Natural killer cell (primary cell): ENCODE results near the gene SBNO2. TPM values are rescaled to one million over a fixed set of nuclear protein-coding genes. Genes with fewer than 3 reads are reported as not detected.

Experiments
- ATAC-seq, 3 donors: fragments of 150-1000 bp in 2 of 3; fragments of 200-7000 bp in 1 of 3; cut with Tn5 transposase; 1 replicate in 1 of 3; 2 replicates in 2 of 3; pipeline ENCODE4 v1.10.0; 2021; ENCODE audit warnings: mild to moderate bottlenecking in 2 of 3, moderate library complexity in 2 of 3
- DNase-seq, 2 donors: peaks; one replicate each; pipeline versions ENCODE4 v3.0.0 to v3.0.0-alpha.2; 2013 to 2021; ENCODE audit warnings: mixed read lengths in 1 of 2
- H3K27ac ChIP-seq: one replicate; pipeline ENCODE4 v1.5.1; 2013; ENCODE audit warnings: mild to moderate bottlenecking, low read length
- H3K27me3 ChIP-seq: one replicate; pipeline ENCODE4 v1.6.1; 2013; ENCODE audit warnings: low read length; ENCODE audit not compliant: control insufficient read depth, insufficient read depth
- H3K36me3 ChIP-seq: one replicate; pipeline ENCODE4 v1.6.1; 2013; ENCODE audit warnings: low read length; ENCODE audit not compliant: control insufficient read depth, insufficient read depth
- H3K4me1 ChIP-seq: one replicate; pipeline ENCODE4 v1.6.1; 2013; ENCODE audit warnings: low read length; ENCODE audit not compliant: control insufficient read depth, insufficient read depth
- H3K4me3 ChIP-seq: one replicate; pipeline ENCODE4 v1.5.1; 2013; ENCODE audit warnings: low read length
- H3K9me3 ChIP-seq: one replicate; pipeline ENCODE4 v1.6.1; 2013; ENCODE audit warnings: low read length; ENCODE audit not compliant: control insufficient read depth, insufficient read depth
- H3K27ac Mint-ChIP-seq, 2 donors: one replicate each; pipeline ENCODE4 v1.8.0; 2022; ENCODE audit warnings: mild to moderate bottlenecking in 2 of 2, mixed read lengths in 2 of 2, moderate library complexity in 1 of 2
- H3K27me3 Mint-ChIP-seq, 2 donors: one replicate each; pipeline ENCODE4 v1.8.0; 2022; ENCODE audit warnings: low read depth in 2 of 2, mixed read lengths in 2 of 2
- H3K36me3 Mint-ChIP-seq: one replicate; pipeline ENCODE4 v1.8.0; 2022; ENCODE audit warnings: mixed read lengths
- H3K4me1 Mint-ChIP-seq, 2 donors: one replicate each; pipeline ENCODE4 v1.8.0; 2022; ENCODE audit warnings: mixed read lengths in 2 of 2
- H3K4me3 Mint-ChIP-seq: one replicate; pipeline ENCODE4 v1.8.0; 2022; ENCODE audit warnings: mild to moderate bottlenecking, moderate library complexity, mixed read lengths
- H3K9me3 Mint-ChIP-seq, 2 donors: one replicate each; pipeline ENCODE4 v1.8.0; 2022; ENCODE audit warnings: mixed read lengths in 2 of 2
- WGBS: methylation state at CpG from one replicate; pipeline ENCODE4 v1.1.7; 2013; ENCODE audit warnings: missing lambda C conversion rate; ENCODE audit not compliant: insufficient coverage; 5-methylcytosine and 5-hydroxymethylcytosine counted together
- intact Hi-C: fragments of 100-400 bp; cut with micrococcal nuclease; formaldehyde crosslinking; loops from one replicate; pipeline ENCODE4 v1.14.2; 2022
- total RNA-seq, 4 donors: library from RNA; stranded (reverse); fragments of 120-200 nt in 1 of 4; gene quantifications; one replicate each; pipeline versions ENCODE4 v1.2.3 to v1.2.4, GENCODE V29; 2013 to 2022
- TF ChIP-seq, protein P1 (sequence below): fragments of 200-600 bp; IDR thresholded peaks from one replicate; pipeline ENCODE4 v1.8.0; 2022; ENCODE audit warnings: antibody characterized with exemption

SBNO2 gene
- total RNA-seq, 3 donors from 2014 or later (not counting 1 experiment from before 2014, with no cell fraction given), result 92.0 to 106 (median 94.3) TPM

DNA sequence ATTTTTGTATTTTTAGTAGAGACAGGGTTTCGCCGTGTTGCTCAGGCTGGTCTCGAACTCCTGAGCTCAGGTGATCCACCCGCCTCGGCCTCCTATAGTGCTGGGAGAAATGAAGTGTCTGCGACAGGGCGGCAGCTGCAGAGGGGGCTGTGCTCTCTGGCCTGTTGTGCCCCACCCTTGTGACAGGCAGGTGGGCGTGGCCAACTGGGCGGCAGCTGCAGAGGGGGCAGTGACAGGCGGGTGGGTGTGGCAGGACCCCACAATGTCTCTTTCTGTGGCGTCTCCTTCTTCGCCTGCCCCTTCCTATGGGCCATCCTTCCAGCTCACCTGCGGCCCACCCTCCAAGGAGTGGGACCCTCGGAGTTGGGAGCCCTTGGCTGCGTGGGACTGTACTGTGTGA is 43.3 kb upstream of the SBNO2 start:
- 93% methylated on average over 15 of the region's 15 CpGs for WGBS
- Mint-ChIP-seq H3K27me3 (no peaks in the 10 kb centered on the region), H3K4me3 (no peak overlapping the region), H3K36me3 (no peaks in the 10 kb centered on the region), H3K9me3 (no peaks in the 10 kb centered on the region), H3K27ac (no peak overlapping the region), H3K4me1 (peaks cover 12 to 14% of the 10 kb centered on the region in 2 donors)
- TF ChIP-seq, protein P1, sequence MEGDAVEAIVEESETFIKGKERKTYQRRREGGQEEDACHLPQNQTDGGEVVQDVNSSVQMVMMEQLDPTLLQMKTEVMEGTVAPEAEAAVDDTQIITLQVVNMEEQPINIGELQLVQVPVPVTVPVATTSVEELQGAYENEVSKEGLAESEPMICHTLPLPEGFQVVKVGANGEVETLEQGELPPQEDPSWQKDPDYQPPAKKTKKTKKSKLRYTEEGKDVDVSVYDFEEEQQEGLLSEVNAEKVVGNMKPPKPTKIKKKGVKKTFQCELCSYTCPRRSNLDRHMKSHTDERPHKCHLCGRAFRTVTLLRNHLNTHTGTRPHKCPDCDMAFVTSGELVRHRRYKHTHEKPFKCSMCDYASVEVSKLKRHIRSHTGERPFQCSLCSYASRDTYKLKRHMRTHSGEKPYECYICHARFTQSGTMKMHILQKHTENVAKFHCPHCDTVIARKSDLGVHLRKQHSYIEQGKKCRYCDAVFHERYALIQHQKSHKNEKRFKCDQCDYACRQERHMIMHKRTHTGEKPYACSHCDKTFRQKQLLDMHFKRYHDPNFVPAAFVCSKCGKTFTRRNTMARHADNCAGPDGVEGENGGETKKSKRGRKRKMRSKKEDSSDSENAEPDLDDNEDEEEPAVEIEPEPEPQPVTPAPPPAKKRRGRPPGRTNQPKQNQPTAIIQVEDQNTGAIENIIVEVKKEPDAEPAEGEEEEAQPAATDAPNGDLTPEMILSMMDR, result no peak
- H3K27me3 ChIP-seq, result no peaks in the 10 kb centered on the region
- H3K36me3 ChIP-seq, result peaks cover 14% of the 10 kb centered on the region
- ATAC-seq (no peak), DNase-seq (no peak)
- intact Hi-C loops, result no loop called here
- no peak overlapping the region for H3K4me3 ChIP-seq
- H3K27ac ChIP-seq, result no peak overlapping the region
- H3K9me3 ChIP-seq, result no peaks in the 10 kb centered on the region
- peaks cover 17% of the 10 kb centered on the region for H3K4me1 ChIP-seq

DNA sequence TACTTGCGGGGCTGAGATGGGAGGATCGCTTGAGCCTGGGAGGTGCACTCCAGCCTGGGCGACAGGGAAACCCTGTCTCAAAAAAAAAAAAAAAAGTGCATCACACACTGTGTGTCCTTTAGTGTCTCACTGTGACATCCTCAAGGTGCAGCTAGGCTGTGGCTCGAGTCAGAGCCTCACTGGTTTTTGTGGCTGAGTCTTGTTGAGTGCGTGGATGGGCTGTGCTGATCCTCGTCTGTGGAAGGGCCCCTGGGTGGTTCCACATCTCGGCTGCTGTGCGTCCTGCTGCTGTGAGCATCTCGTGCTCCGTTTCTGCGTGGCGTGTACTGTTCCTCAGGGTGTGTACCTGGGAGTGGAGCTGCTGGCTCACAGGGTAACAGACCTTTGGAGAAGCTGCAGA is 42.7 kb upstream of the SBNO2 start:
- Histone ChIP-seq H3K4me3 (no peak overlapping the region), H3K9me3 (no peaks in the 10 kb centered on the region), H3K4me1 (peaks cover 17% of the 10 kb centered on the region), H3K36me3 (peaks cover 13% of the 10 kb centered on the region), H3K27ac (no peak overlapping the region), H3K27me3 (no peaks in the 10 kb centered on the region)
- no peaks in the 10 kb centered on the region for H3K27me3 Mint-ChIP-seq
- H3K9me3 Mint-ChIP-seq, result no peaks in the 10 kb centered on the region
- no peak for DNase-seq
- intact Hi-C loops, result no loop called here
- ATAC-seq, result no peak
- TF ChIP-seq, protein P1, result no peak
- 88% methylated on average over 12 of the region's 12 CpGs for WGBS
- no peak overlapping the region for H3K27ac Mint-ChIP-seq
- no peaks in the 10 kb centered on the region for H3K36me3 Mint-ChIP-seq
- peaks cover 13 to 15% of the 10 kb centered on the region in 2 donors for H3K4me1 Mint-ChIP-seq
- H3K4me3 Mint-ChIP-seq, result no peak overlapping the region

DNA sequence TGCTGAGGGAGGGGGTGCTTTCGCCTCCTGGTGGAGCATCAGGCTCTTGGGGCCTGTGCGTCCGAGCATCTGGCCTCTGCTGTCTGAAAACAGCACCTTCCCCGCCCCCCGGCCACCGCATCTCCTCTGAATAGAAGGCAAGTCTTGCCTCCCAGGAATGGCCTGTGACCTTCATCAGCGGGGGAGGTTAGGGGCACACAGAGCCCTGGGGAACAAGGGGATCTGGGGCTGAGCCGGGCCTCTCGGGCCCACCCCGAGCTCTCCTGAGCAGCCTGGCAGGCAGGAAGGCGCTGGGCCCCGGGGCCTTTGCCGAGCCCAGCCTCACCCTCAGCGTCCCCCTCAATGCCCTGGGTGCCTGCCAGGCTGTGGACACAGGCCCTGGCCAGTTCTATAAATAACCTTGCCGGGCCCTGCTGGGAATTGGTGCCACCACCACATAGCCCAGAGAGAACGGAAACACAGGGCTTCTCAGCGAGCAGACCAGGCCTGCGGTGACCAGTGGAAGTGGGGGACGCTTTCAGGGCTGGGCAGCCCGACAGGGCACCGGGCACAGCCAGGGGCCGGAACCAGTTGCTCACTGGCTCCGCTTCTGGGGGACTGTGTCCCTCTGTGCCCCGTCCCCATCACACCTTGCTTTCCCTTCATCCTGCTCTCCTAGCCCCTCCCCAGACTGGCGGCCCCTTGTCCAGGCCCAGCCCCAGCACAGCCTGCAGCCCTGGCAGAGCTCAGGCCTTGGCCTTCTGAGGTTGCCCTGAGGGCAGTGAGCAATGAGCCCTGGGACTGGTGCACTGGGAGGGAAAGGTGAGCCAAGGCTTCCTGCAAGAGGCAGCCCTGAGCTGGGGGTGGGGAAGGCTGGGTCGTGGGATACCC is 41.0 kb upstream of the SBNO2 start:
- Histone ChIP-seq H3K27ac (no peak overlapping the region), H3K36me3 (peaks cover 5% of the 10 kb centered on the region), H3K4me1 (peaks cover 17% of the 10 kb centered on the region), H3K4me3 (no peak overlapping the region), H3K27me3 (no peaks in the 10 kb centered on the region), H3K9me3 (no peaks in the 10 kb centered on the region)
- Mint-ChIP-seq H3K27me3 (no peaks in the 10 kb centered on the region), H3K4me3 (no peak overlapping the region), H3K9me3 (no peaks in the 10 kb centered on the region), H3K4me1 (peaks cover 17 to 19% of the 10 kb centered on the region in 2 donors), H3K27ac (no peak overlapping the region), H3K36me3 (no peaks in the 10 kb centered on the region)
- no peak for ATAC-seq
- DNase-seq, result no peak
- intact Hi-C loops, result no loop called here
- TF ChIP-seq, protein P1, result no peak
- 95% methylated on average over 26 of the region's 26 CpGs for WGBS
